Activated CD4-positive, alpha-beta memory T cell treated with anti-CD3 and anti-CD28 coated beads, Interleukin-2, amount 10 ng/mL, durations not matched to agents 7 days and 5 days (primary cell): ENCODE data around the gene TMEM176A. TPM values are rescaled to one million over a fixed set of nuclear protein-coding genes. Genes with fewer than 3 reads are reported as not detected.
"Not testable (repeated sequence)": the region's sequence is repeated elsewhere in the genome, so short reads cannot be mapped to it uniquely, and the experiment has no call there.

Source experiments
- CTCF ChIA-PET: fragments of 350-600 bp; sonication (Branson Sonifier 250); formaldehyde crosslinking; loops from one replicate; lab custom pipeline; 2021; ENCODE audit warnings: antibody characterized with exemption, inconsistent platforms; lab: Charles Lee
- POLR2A ChIA-PET: fragments of 350-600 bp; sonication (Branson Sonifier 250); formaldehyde crosslinking; loops from one replicate; lab custom pipeline; 2021; ENCODE audit warnings: antibody characterized with exemption; lab: Charles Lee
- DNase-seq: peaks from one replicate; pipeline ENCODE4 v3.0.0-alpha.2; 2020
- H3K27ac Mint-ChIP-seq: one replicate; pipeline ENCODE4 v1.8.0; 2021; ENCODE audit warnings: mild to moderate bottlenecking, mixed read lengths
- H3K27me3 Mint-ChIP-seq: one replicate; pipeline ENCODE4 v1.8.0; 2021; ENCODE audit warnings: mixed read lengths
- H3K36me3 Mint-ChIP-seq: one replicate; pipeline ENCODE4 v1.8.0; 2021; ENCODE audit warnings: low read depth, mixed read lengths
- H3K4me1 Mint-ChIP-seq: one replicate; pipeline ENCODE4 v1.8.0; 2021; ENCODE audit warnings: mixed read lengths
- H3K4me3 Mint-ChIP-seq: one replicate; pipeline ENCODE4 v1.8.0; 2021; ENCODE audit warnings: mild to moderate bottlenecking, mixed read lengths
- H3K9me3 Mint-ChIP-seq: one replicate; pipeline ENCODE4 v1.8.0; 2021; ENCODE audit warnings: mixed read lengths
- total RNA-seq, 2 experiments: library from RNA; stranded (reverse); gene quantifications; one replicate each; pipeline ENCODE4 v1.2.3, GENCODE V29; 2021

Gene TMEM176A
- total RNA-seq, 2 experiments from 2014 or later = not detected

DNA sequence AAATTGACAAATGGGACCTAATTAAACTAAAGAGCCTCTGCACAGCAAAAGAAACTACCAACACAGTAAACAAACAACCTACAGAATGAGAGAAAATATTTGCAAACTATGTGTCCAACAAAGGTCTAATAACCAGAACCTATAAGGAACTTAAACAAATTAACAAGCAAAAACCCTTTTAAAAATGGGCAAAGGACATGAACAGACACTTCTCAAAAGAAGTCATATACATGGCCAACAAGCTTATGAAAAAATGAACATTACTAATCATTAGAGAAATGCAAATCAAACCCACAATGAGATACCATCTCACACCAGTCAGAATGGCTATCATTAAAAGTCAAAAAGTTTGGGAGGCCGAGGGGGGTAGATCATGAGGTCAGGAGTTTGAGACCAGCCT, 26.4 kb upstream of the TMEM176A start:
- H3K27ac Mint-ChIP-seq, H3K4me1 Mint-ChIP-seq, H3K36me3 Mint-ChIP-seq, POLR2A ChIA-PET, H3K4me3 Mint-ChIP-seq, DNase-seq, H3K9me3 Mint-ChIP-seq: not testable (repeated sequence)
- CTCF ChIA-PET = interaction anchor here (0.7 kb wide), 1 partner anchor 102 kb away, joined by 3 read pairs; no protein-coding TSS in a partner anchor
- peaks cover 22% of the 10 kb centered on the region for H3K27me3 Mint-ChIP-seq

- Mint-ChIP-seq H3K27ac (no peak overlapping the region), H3K9me3 (peaks cover 6% of the 10 kb centered on the region), H3K27me3 (peaks cover 23% of the 10 kb centered on the region), H3K4me3 (no peak overlapping the region), H3K4me1 (no peaks in the 10 kb centered on the region), H3K36me3 (peaks cover 4% of the 10 kb centered on the region)
- ChIA-PET CTCF (interaction anchor here (0.7 to 1.4 kb wide), 20 partner anchors 9 to 372 kb away, joined by 3 to 16 read pairs (median 4); partner anchors contain the start of genes FASTK and GIMAP4), POLR2A (no interaction called here)
- no peak for DNase-seq
Observed at GRCh38 chr7:150778014-150778737, 22.4 kb upstream of the TMEM176A start.

DNA sequence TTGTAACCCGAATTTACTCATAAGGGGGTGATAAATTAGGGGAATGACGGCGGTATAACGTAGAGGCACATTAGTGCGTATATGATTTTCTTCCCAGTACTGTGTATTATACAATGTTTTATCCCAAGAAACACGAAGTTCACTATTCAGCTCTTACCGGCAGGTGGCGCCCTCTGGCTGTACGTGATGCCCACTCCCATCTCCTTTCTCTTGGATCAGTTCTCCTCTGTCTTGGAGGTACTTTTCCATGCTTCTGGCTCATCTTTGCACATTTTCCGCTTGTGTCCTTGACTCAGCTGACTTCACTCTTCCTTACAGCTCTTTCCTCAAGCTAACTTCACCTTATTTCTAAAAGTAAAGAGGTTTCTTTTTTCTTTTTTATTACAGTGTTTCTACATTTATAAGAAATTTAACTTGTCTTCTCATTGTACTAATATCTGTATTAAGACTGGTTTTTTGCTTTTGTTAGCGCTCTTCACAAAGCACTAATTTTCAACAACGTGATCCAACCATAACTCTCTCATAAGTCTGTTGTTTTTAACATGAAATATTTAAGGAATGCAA, 21.7 kb upstream of the TMEM176A start:
- Mint-ChIP-seq H3K27ac (no peak overlapping the region), H3K4me3 (no peak overlapping the region), H3K27me3 (peaks cover 24% of the 10 kb centered on the region), H3K36me3 (peaks cover 3% of the 10 kb centered on the region), H3K9me3 (peaks cover 3% of the 10 kb centered on the region), H3K4me1 (no peaks in the 10 kb centered on the region)
- ChIA-PET POLR2A (no interaction called here), CTCF (interaction anchor here (0.6 to 1.4 kb wide), 21 partner anchors 9 to 372 kb away, joined by 3 to 16 read pairs (median 4); partner anchors contain the start of genes FASTK and GIMAP4)
- DNase-seq = peak; percentile 72

DNA sequence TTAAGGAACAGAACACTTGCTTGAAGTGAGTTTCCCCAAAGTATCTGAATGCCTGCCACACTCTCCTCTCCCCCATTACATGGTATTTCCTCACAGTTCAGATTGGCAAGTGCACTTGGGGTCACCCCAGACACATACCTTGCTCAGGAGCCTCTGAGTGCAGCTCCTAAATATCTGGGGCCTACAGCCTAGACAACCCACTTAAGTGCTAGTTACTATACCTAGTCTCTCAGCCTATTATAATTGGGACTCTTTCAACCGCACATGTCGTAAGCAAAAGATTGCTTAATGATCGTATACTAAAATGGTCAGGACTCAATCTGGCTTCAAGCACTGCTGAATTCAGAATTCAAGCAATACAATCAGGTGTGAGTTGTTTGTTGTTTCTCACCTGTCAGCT, 20.3 kb upstream of the TMEM176A start:
- ChIA-PET POLR2A (no interaction called here), CTCF (interaction anchor here (0.9 to 1.1 kb wide), 4 partner anchors 10 to 149 kb away, joined by 3 to 4 read pairs (median 3); no protein-coding TSS in a partner anchor)
- Mint-ChIP-seq H3K9me3 (no peaks in the 10 kb centered on the region), H3K27ac (no peak overlapping the region), H3K4me3 (no peak overlapping the region), H3K36me3 (no peaks in the 10 kb centered on the region), H3K27me3 (peaks cover 25% of the 10 kb centered on the region), H3K4me1 (no peaks in the 10 kb centered on the region)
- DNase-seq = no peak

- no peak overlapping the region for H3K4me3 Mint-ChIP-seq
- no peak for DNase-seq
- ChIA-PET POLR2A (no interaction called here), CTCF (no interaction called here)
- no peaks in the 10 kb centered on the region for H3K9me3 Mint-ChIP-seq
- H3K27ac Mint-ChIP-seq = no peak overlapping the region
- peaks cover 7% of the 10 kb centered on the region for H3K4me1 Mint-ChIP-seq
- no peaks in the 10 kb centered on the region for H3K36me3 Mint-ChIP-seq
- peaks cover 29% of the 10 kb centered on the region for H3K27me3 Mint-ChIP-seq
Observed at GRCh38 chr7:150781103-150781502, 19.5 kb upstream of the TMEM176A start.

DNA sequence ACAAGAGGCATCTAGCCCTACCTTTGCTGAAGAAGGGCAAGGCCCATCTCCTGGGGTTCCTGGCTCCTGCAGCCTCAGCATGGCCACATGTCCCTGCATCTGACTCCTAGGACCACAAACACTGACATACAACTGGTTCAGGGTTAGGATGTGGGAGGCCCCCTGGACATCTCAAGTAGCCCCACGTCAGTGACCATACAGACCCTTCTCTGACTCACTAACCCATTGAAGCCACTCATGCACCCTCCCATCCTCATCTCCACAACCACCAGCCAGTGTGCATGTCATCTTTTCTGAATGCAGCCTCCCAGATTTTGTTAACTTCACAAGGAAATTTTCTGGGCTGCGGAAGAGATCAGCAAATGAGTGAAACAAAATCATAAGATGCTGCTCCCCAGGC, 18.6 kb upstream of the TMEM176A start:
- no peak for DNase-seq
- ChIA-PET POLR2A (no interaction called here), CTCF (no interaction called here)
- Mint-ChIP-seq H3K4me3 (no peak overlapping the region), H3K4me1 (peaks cover 8% of the 10 kb centered on the region), H3K27ac (no peak overlapping the region), H3K36me3 (no peaks in the 10 kb centered on the region), H3K9me3 (no peaks in the 10 kb centered on the region), H3K27me3 (peaks cover 27% of the 10 kb centered on the region)

GRCh38 chr7:150784120-150784736, 16.3 kb upstream of the TMEM176A start:
- peaks cover 19% of the 10 kb centered on the region for H3K27me3 Mint-ChIP-seq
- no peak overlapping the region for H3K4me3 Mint-ChIP-seq
- no peak for DNase-seq
- H3K36me3 Mint-ChIP-seq = no peaks in the 10 kb centered on the region
- ChIA-PET CTCF (interaction anchor here (1.1 kb wide), 1 partner anchor 200 kb away, joined by 3 read pairs; no protein-coding TSS in a partner anchor), POLR2A (no interaction called here)
- no peak overlapping the region for H3K27ac Mint-ChIP-seq
- no peaks in the 10 kb centered on the region for H3K9me3 Mint-ChIP-seq
- H3K4me1 Mint-ChIP-seq = peaks cover 8% of the 10 kb centered on the region

- Mint-ChIP-seq H3K4me1 (peaks cover 8% of the 10 kb centered on the region), H3K27me3 (peaks cover 19% of the 10 kb centered on the region), H3K4me3 (no peak overlapping the region), H3K27ac (no peak overlapping the region), H3K9me3 (no peaks in the 10 kb centered on the region), H3K36me3 (no peaks in the 10 kb centered on the region)
- DNase-seq = no peak
- POLR2A ChIA-PET = no interaction called here
- CTCF ChIA-PET = no interaction called here
Observed at GRCh38 chr7:150784954-150785353, 15.6 kb upstream of the TMEM176A start.

DNA sequence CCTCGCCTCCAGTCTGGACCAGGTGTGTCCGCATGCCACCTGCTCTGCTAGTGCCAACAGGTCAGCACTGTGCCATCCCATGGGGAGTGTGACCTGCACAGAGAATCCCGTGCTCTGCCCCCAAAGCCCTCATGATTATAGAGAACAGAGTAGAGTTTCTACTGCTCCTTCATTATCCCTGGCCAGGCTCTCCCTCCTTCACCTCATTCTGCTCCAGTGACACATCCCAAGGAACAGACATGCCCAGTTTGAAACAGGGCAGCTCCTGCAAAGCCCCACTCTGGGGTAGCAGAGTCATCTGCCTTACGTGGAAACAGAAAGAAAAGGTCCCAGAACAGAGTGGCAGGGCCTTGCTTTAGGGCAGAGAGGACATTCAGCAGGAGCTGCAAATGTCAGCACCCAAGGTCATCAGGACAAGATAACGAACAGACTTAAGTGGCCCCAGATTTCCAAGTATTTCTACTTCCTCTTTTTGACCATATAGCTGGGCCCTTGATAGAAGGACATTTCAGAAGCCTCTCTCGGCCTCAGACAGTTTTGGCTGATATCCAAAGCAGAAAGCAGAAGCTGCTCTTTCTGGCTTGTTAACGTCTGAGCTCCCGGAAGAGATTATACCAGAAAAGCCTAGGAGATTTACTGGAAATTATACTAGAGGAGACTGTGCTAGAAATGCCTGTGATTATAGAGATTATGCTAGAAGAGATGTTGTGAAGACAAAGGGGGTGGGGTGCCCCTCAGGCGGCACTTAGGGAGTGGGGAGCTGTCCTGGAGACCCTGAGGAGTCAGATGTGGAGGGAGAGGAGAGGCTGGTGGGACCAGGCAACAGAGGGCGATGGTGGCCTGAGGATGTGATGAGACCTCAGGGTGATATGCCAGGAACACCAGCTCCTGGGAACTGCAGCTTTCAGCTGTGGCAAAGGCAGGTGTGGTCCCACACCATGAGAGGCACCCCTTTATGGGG, 13.0 kb upstream of the TMEM176A start:
- peaks cover 13% of the 10 kb centered on the region for H3K27me3 Mint-ChIP-seq
- peaks cover 8% of the 10 kb centered on the region for H3K4me1 Mint-ChIP-seq
- H3K36me3 Mint-ChIP-seq = no peaks in the 10 kb centered on the region
- H3K27ac Mint-ChIP-seq = no peak overlapping the region
- CTCF ChIA-PET = interaction anchor here (1.5 kb wide), 1 partner anchor 9 kb away, joined by 4 read pairs; no protein-coding TSS in a partner anchor
- no peaks in the 10 kb centered on the region for H3K9me3 Mint-ChIP-seq
- POLR2A ChIA-PET = no interaction called here
- H3K4me3 Mint-ChIP-seq = no peak overlapping the region
- no peak for DNase-seq

GRCh38 chr7:150788474-150789269, 11.9 kb upstream of the TMEM176A start:
- ChIA-PET POLR2A (no interaction called here), CTCF (no interaction called here)
- H3K27ac Mint-ChIP-seq = no peak overlapping the region
- DNase-seq = no peak
- H3K36me3 Mint-ChIP-seq = no peaks in the 10 kb centered on the region
- H3K27me3 Mint-ChIP-seq = peaks cover 11% of the 10 kb centered on the region
- H3K9me3 Mint-ChIP-seq = no peaks in the 10 kb centered on the region
- H3K4me1 Mint-ChIP-seq = peaks cover 8% of the 10 kb centered on the region
- H3K4me3 Mint-ChIP-seq = no peak overlapping the region

DNA sequence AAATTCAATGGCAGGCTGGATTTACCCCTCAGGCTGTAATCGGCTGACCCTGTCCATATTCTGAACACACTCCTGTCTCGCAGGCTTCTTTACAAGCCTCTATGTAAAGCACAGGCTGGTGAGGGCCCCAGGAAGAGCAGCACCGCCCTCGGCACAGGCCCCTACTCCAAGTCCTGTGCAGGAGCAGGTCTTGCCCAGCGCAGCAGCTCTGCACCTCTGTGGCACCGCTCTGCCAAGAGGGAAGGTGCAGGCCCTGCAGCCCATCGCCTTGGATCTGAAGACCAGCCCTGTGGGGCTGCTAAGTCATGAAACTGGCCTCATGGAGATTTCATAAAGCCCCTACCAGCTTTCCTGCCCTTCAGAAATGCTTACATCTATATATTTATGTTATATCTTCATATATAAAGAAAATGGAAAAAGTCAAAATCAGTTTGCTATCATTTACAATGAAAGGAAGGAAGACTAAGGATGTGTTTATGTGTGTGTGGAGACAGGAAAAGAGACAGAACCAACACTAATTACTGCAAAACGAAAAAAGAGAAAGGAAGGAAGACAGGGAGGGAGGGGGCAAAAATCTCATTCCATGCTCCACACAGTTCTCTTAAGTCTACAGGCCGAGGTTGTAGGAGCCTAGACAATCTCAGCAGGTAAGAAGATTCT, 10.0 kb upstream of the TMEM176A start:
- DNase-seq = no peak
- H3K9me3 Mint-ChIP-seq = no peaks in the 10 kb centered on the region
- H3K4me3 Mint-ChIP-seq = no peak overlapping the region
- no peak overlapping the region for H3K27ac Mint-ChIP-seq
- no peaks in the 10 kb centered on the region for H3K36me3 Mint-ChIP-seq
- ChIA-PET CTCF (no interaction called here), POLR2A (no interaction called here)
- peaks cover 7% of the 10 kb centered on the region for H3K4me1 Mint-ChIP-seq
- H3K27me3 Mint-ChIP-seq = peaks cover 8% of the 10 kb centered on the region
